GM12878 (cell line): ENCODE results near the gene MAPKAP1.

Experiments
- BACH1 ChIP-seq: fragments of 450-650 bp; IDR thresholded peaks from 2 replicates; pipeline ENCODE4 v1.6.1; 2017; ENCODE audit warnings: mild to moderate bottlenecking, borderline replicate concordance
- CHD1 ChIP-seq: IDR thresholded peaks from 2 replicates; pipeline ENCODE4 v1.6.1; 2012; ENCODE audit warnings: low read depth, low read length, improper control_type of control experiment
- EZH2 ChIP-seq: IDR thresholded peaks from 2 replicates; pipeline ENCODE4 v1.6.1; 2012; ENCODE audit warnings: low read depth, mild to moderate bottlenecking, control low read depth, inconsistent platforms, low read length, borderline replicate concordance; ENCODE audit not compliant: control insufficient read depth
- NFXL1 ChIP-seq: fragments of 450-650 bp; IDR thresholded peaks from 2 replicates; pipeline ENCODE4 v1.6.1; 2017; ENCODE audit warnings: antibody characterized with exemption, mild to moderate bottlenecking, borderline replicate concordance
- POLR2A ChIP-seq: IDR thresholded peaks from 2 replicates; pipeline ENCODE4 v1.6.1; 2011; ENCODE audit warnings: low read depth, mild to moderate bottlenecking, low read length
- POLR2AphosphoS2 ChIP-seq: IDR thresholded peaks from 2 replicates; pipeline ENCODE4 v1.6.1; 2011; ENCODE audit warnings: low read depth, mild to moderate bottlenecking, low read length, improper control_type of control experiment, moderate library complexity
- RFX5 ChIP-seq: IDR thresholded peaks from 2 replicates; pipeline ENCODE4 v1.6.1; 2011; ENCODE audit warnings: low read depth, low read length, improper control_type of control experiment
- SIN3A ChIP-seq: IDR thresholded peaks from 2 replicates; pipeline ENCODE4 v1.6.1; 2012; ENCODE audit warnings: low read depth, low read length, improper control_type of control experiment
- STAT1 ChIP-seq: fragments of 450-650 bp; conservative IDR thresholded peaks from 2 replicates; pipeline ENCODE4 v1.6.1; 2014; ENCODE audit warnings: antibody characterized with exemption, mild to moderate bottlenecking
- ZSCAN29 ChIP-seq: fragments of 450-650 bp; IDR thresholded peaks from 2 replicates; pipeline ENCODE4 v1.6.1; 2017; ENCODE audit warnings: mild to moderate bottlenecking, moderate library complexity
- TF ChIP-seq, protein P1 (sequence below): IDR thresholded peaks from 2 replicates; pipeline ENCODE4 v1.6.1; 2012; ENCODE audit warnings: mild to moderate bottlenecking, low read depth, low read length
- TF ChIP-seq, protein P2 (sequence below), 3 experiments: IDR thresholded peaks in 2 of 3; conservative IDR thresholded peaks in 1 of 3; 2 replicates each; pipeline ENCODE4 v1.5.1; 2011; ENCODE audit warnings: low read depth in 3 of 3, low read length in 3 of 3, mild to moderate bottlenecking in 3 of 3, control low read depth in 2 of 3, moderate library complexity in 2 of 3, inconsistent platforms in 1 of 3, mixed read lengths in 1 of 3; ENCODE audit not compliant: control insufficient read depth in 2 of 3, insufficient read depth in 1 of 3; ENCODE audit errors: extremely low read depth in 1 of 3

DNA sequence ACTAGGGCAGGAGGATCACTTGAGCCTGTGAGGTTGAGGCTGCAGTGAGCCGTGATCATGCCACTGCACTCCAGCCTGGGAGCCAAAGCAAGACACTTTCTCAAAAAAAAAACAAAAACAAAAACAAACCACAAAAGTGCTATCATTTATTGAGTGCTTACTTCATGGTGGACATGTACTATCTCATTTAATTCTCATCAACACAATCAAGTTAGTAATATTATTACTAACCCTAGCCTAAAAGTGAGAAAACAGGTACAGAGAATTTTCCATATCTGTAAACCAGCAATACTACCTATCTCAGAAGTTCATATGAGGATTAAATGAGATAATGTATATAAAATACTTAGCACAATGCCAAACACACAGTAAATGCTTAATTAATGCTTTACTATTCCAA is 85.8 kb downstream of the MAPKAP1 start:
- TF ChIP-seq BACH1 (no peak), NFXL1 (no peak), EZH2 (no peak), STAT1 (no peak), SIN3A (no peak), RFX5 (no peak), POLR2AphosphoS2 (no peak), CHD1 (no peak), POLR2A (no peak), ZSCAN29 (no peak)
- TF ChIP-seq, protein P1, sequence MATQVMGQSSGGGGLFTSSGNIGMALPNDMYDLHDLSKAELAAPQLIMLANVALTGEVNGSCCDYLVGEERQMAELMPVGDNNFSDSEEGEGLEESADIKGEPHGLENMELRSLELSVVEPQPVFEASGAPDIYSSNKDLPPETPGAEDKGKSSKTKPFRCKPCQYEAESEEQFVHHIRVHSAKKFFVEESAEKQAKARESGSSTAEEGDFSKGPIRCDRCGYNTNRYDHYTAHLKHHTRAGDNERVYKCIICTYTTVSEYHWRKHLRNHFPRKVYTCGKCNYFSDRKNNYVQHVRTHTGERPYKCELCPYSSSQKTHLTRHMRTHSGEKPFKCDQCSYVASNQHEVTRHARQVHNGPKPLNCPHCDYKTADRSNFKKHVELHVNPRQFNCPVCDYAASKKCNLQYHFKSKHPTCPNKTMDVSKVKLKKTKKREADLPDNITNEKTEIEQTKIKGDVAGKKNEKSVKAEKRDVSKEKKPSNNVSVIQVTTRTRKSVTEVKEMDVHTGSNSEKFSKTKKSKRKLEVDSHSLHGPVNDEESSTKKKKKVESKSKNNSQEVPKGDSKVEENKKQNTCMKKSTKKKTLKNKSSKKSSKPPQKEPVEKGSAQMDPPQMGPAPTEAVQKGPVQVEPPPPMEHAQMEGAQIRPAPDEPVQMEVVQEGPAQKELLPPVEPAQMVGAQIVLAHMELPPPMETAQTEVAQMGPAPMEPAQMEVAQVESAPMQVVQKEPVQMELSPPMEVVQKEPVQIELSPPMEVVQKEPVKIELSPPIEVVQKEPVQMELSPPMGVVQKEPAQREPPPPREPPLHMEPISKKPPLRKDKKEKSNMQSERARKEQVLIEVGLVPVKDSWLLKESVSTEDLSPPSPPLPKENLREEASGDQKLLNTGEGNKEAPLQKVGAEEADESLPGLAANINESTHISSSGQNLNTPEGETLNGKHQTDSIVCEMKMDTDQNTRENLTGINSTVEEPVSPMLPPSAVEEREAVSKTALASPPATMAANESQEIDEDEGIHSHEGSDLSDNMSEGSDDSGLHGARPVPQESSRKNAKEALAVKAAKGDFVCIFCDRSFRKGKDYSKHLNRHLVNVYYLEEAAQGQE = no peak
- TF ChIP-seq, protein P2, sequence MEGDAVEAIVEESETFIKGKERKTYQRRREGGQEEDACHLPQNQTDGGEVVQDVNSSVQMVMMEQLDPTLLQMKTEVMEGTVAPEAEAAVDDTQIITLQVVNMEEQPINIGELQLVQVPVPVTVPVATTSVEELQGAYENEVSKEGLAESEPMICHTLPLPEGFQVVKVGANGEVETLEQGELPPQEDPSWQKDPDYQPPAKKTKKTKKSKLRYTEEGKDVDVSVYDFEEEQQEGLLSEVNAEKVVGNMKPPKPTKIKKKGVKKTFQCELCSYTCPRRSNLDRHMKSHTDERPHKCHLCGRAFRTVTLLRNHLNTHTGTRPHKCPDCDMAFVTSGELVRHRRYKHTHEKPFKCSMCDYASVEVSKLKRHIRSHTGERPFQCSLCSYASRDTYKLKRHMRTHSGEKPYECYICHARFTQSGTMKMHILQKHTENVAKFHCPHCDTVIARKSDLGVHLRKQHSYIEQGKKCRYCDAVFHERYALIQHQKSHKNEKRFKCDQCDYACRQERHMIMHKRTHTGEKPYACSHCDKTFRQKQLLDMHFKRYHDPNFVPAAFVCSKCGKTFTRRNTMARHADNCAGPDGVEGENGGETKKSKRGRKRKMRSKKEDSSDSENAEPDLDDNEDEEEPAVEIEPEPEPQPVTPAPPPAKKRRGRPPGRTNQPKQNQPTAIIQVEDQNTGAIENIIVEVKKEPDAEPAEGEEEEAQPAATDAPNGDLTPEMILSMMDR (IDR thresholded peaks at IDR 0.05 in 2 of 3, conservative IDR thresholded peaks at IDR 0.05 in 1 of 3; ENCODE audit: control insufficient read depth in 2 of 3, extremely low read depth in 1 of 3, insufficient read depth in 1 of 3, low read depth in 3 of 3, low read length in 3 of 3) = no peak
